Natural killer cell (primary cell): ENCODE measurements around the gene GRB7. TPM values are rescaled to one million over a fixed set of nuclear protein-coding genes. Genes with fewer than 3 reads are reported as not detected.

Experiments
- ATAC-seq, 3 donors: fragments of 150-1000 bp in 2 of 3; fragments of 200-7000 bp in 1 of 3; cut with Tn5 transposase; 1 replicate in 1 of 3; 2 replicates in 2 of 3; pipeline ENCODE4 v1.10.0; 2021; ENCODE audit warnings: mild to moderate bottlenecking in 2 of 3, moderate library complexity in 2 of 3
- DNase-seq, 2 donors: peaks; one replicate each; pipeline versions ENCODE4 v3.0.0 to v3.0.0-alpha.2; 2013 to 2021; ENCODE audit warnings: mixed read lengths in 1 of 2
- H3K27ac ChIP-seq: one replicate; pipeline ENCODE4 v1.5.1; 2013; ENCODE audit warnings: mild to moderate bottlenecking, low read length
- H3K27me3 ChIP-seq: one replicate; pipeline ENCODE4 v1.6.1; 2013; ENCODE audit warnings: low read length; ENCODE audit not compliant: control insufficient read depth, insufficient read depth
- H3K36me3 ChIP-seq: one replicate; pipeline ENCODE4 v1.6.1; 2013; ENCODE audit warnings: low read length; ENCODE audit not compliant: control insufficient read depth, insufficient read depth
- H3K4me1 ChIP-seq: one replicate; pipeline ENCODE4 v1.6.1; 2013; ENCODE audit warnings: low read length; ENCODE audit not compliant: control insufficient read depth, insufficient read depth
- H3K4me3 ChIP-seq: one replicate; pipeline ENCODE4 v1.5.1; 2013; ENCODE audit warnings: low read length
- H3K9me3 ChIP-seq: one replicate; pipeline ENCODE4 v1.6.1; 2013; ENCODE audit warnings: low read length; ENCODE audit not compliant: control insufficient read depth, insufficient read depth
- H3K27ac Mint-ChIP-seq, 2 donors: one replicate each; pipeline ENCODE4 v1.8.0; 2022; ENCODE audit warnings: mild to moderate bottlenecking in 2 of 2, mixed read lengths in 2 of 2, moderate library complexity in 1 of 2
- H3K27me3 Mint-ChIP-seq, 2 donors: one replicate each; pipeline ENCODE4 v1.8.0; 2022; ENCODE audit warnings: low read depth in 2 of 2, mixed read lengths in 2 of 2
- H3K36me3 Mint-ChIP-seq: one replicate; pipeline ENCODE4 v1.8.0; 2022; ENCODE audit warnings: mixed read lengths
- H3K4me1 Mint-ChIP-seq, 2 donors: one replicate each; pipeline ENCODE4 v1.8.0; 2022; ENCODE audit warnings: mixed read lengths in 2 of 2
- H3K4me3 Mint-ChIP-seq: one replicate; pipeline ENCODE4 v1.8.0; 2022; ENCODE audit warnings: mild to moderate bottlenecking, moderate library complexity, mixed read lengths
- H3K9me3 Mint-ChIP-seq, 2 donors: one replicate each; pipeline ENCODE4 v1.8.0; 2022; ENCODE audit warnings: mixed read lengths in 2 of 2
- WGBS: methylation state at CpG from one replicate; pipeline ENCODE4 v1.1.7; 2013; ENCODE audit warnings: missing lambda C conversion rate; ENCODE audit not compliant: insufficient coverage; 5-methylcytosine and 5-hydroxymethylcytosine counted together
- intact Hi-C: fragments of 100-400 bp; cut with micrococcal nuclease; formaldehyde crosslinking; loops from one replicate; pipeline ENCODE4 v1.14.2; 2022
- total RNA-seq, 4 donors: library from RNA; stranded (reverse); fragments of 120-200 nt in 1 of 4; gene quantifications; one replicate each; pipeline versions ENCODE4 v1.2.3 to v1.2.4, GENCODE V29; 2013 to 2022
- TF ChIP-seq, protein P1 (sequence below): fragments of 200-600 bp; IDR thresholded peaks from one replicate; pipeline ENCODE4 v1.8.0; 2022; ENCODE audit warnings: antibody characterized with exemption

Gene GRB7
- total RNA-seq, 3 donors from 2014 or later (not counting 1 experiment from before 2014, with no cell fraction given), result 0.27 TPM; not detected in 2

- no peak overlapping the region for H3K27ac ChIP-seq
- Mint-ChIP-seq H3K4me3 (no peak overlapping the region), H3K9me3 (no peaks in the 10 kb centered on the region), H3K36me3 (no peaks in the 10 kb centered on the region), H3K27me3 (peaks cover 0 to 13% of the 10 kb centered on the region in 2 donors), H3K4me1 (peaks cover 0 to 9% of the 10 kb centered on the region in 2 donors), H3K27ac (no peak overlapping the region)
- H3K27me3 ChIP-seq, result peaks cover 7% of the 10 kb centered on the region
- peaks cover 5% of the 10 kb centered on the region for H3K4me1 ChIP-seq
- TF ChIP-seq, protein P1, sequence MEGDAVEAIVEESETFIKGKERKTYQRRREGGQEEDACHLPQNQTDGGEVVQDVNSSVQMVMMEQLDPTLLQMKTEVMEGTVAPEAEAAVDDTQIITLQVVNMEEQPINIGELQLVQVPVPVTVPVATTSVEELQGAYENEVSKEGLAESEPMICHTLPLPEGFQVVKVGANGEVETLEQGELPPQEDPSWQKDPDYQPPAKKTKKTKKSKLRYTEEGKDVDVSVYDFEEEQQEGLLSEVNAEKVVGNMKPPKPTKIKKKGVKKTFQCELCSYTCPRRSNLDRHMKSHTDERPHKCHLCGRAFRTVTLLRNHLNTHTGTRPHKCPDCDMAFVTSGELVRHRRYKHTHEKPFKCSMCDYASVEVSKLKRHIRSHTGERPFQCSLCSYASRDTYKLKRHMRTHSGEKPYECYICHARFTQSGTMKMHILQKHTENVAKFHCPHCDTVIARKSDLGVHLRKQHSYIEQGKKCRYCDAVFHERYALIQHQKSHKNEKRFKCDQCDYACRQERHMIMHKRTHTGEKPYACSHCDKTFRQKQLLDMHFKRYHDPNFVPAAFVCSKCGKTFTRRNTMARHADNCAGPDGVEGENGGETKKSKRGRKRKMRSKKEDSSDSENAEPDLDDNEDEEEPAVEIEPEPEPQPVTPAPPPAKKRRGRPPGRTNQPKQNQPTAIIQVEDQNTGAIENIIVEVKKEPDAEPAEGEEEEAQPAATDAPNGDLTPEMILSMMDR, result no peak
- intact Hi-C loops, result no loop called here
- H3K9me3 ChIP-seq, result no peaks in the 10 kb centered on the region
- WGBS, result 90% methylated on average over 16 of the region's 16 CpGs
- no peak for ATAC-seq
- H3K4me3 ChIP-seq, result no peak overlapping the region
- H3K36me3 ChIP-seq, result no peaks in the 10 kb centered on the region
- no peak for DNase-seq
These were observed 6.5 kb downstream of the GRB7 start for GRCh38 chr17:39744075-39744835.

DNA sequence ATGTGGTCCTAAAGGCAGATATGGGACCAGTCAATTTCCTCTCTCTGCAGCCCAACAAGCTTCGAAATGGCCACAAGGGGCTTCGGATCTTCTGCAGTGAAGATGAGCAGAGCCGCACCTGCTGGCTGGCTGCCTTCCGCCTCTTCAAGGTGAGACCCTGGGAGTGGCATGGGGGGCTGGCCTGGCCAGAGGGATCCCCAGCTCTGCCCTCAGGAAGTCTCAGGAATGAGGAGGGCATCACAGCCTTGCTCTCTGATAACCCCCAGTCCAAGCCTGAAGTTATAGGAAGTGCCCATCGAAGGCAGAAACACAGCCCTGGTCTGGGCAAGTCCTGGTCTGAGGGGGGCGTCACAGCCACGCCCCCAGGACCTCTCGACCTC is 7.1 kb downstream of the GRB7 start:
- Histone ChIP-seq H3K36me3 (no peaks in the 10 kb centered on the region), H3K27me3 (peaks cover 1% of the 10 kb centered on the region), H3K4me1 (no peaks in the 10 kb centered on the region), H3K4me3 (no peak overlapping the region), H3K27ac (no peak overlapping the region), H3K9me3 (no peaks in the 10 kb centered on the region)
- H3K4me1 Mint-ChIP-seq, result peaks cover 0 to 8% of the 10 kb centered on the region in 2 donors
- DNase-seq, result no peak
- peaks cover 0 to 9% of the 10 kb centered on the region in 2 donors for H3K27me3 Mint-ChIP-seq
- H3K27ac Mint-ChIP-seq, result no peak overlapping the region
- no peak for ATAC-seq
- intact Hi-C loops, result no loop called here
- 81% methylated on average over 8 of the region's 8 CpGs for WGBS
- no peaks in the 10 kb centered on the region for H3K9me3 Mint-ChIP-seq
- H3K36me3 Mint-ChIP-seq, result no peaks in the 10 kb centered on the region
- H3K4me3 Mint-ChIP-seq, result no peak overlapping the region
- TF ChIP-seq, protein P1, result no peak

DNA sequence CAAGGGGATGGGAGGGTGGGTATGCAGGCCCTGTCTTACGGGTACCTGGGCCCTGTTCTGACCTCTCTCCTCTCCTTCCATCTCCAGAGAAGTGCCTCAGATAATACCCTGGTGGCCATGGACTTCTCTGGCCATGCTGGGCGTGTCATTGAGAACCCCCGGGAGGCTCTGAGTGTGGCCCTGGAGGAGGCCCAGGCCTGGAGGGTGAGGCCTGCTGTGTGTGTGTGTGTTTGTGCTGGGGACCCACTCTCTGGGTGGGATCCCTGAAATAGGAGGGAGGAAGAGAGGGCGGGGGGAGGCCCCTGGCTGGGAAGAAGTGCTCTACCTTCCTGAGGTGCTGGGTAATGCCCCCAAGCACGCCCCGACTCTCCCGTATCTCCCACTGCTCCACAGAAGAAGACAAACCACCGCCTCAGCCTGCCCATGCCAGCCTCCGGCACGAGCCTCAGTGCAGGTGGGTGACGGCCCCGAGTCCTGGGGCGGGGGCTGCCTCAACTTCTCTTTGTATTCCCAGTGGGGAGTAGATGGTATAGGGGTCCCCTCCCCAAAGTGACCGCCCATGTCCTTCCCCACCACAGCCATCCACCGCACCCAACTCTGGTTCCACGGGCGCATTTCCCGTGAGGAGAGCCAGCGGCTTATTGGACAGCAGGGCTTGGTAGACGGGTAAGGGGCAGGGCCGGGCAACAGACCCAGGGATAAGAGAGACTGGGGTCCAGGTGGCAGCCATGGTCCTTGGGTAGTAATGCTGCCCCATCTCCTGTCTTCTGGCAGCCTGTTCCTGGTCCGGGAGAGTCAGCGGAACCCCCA is 7.8 kb downstream of the GRB7 start:
- Histone ChIP-seq H3K9me3 (no peaks in the 10 kb centered on the region), H3K36me3 (no peaks in the 10 kb centered on the region), H3K4me1 (no peaks in the 10 kb centered on the region), H3K27me3 (no peaks in the 10 kb centered on the region), H3K4me3 (no peak overlapping the region), H3K27ac (no peak overlapping the region)
- intact Hi-C loops, result no loop called here
- 95% methylated on average over 22 of the region's 23 CpGs for WGBS
- peaks cover 0 to 2% of the 10 kb centered on the region in 2 donors for H3K27me3 Mint-ChIP-seq
- no peak overlapping the region for H3K4me3 Mint-ChIP-seq
- TF ChIP-seq, protein P1, result no peak
- no peak for ATAC-seq
- no peaks in the 10 kb centered on the region for H3K36me3 Mint-ChIP-seq
- H3K4me1 Mint-ChIP-seq, result peaks cover 0 to 8% of the 10 kb centered on the region in 2 donors
- H3K9me3 Mint-ChIP-seq, result no peaks in the 10 kb centered on the region
- no peak for DNase-seq
- no peak overlapping the region for H3K27ac Mint-ChIP-seq
